ENCODE measurements around the gene PLEKHG2.

- TF ChIP-seq CTCF (IDR thresholded peaks at IDR 0.05) = no peak
- TF ChIP-seq POLR2A (IDR thresholded peaks at IDR 0.05) = no peak
Measured at GRCh38 chr19:39436350-39436716, 23.9 kb downstream of the PLEKHG2 start.
